BJ (cell line): ENCODE data around the gene CHRM3. TPM values are rescaled to one million over a fixed set of nuclear protein-coding genes. Genes with fewer than 3 reads are reported as not detected.

Experiments
- CTCF ChIA-PET: fragments of 350-600 bp; formaldehyde crosslinking; extraction: SDS; loops from one replicate; lab custom pipeline; 2021; ENCODE audit warnings: antibody characterized with exemption, inconsistent platforms; lab: Yijun Ruan, JAX
- POLR2A ChIA-PET: fragments of 300-600 bp; sonication (Branson Sonifier 250); formaldehyde crosslinking; extraction: SDS; loops from one replicate; lab custom pipeline; 2021; ENCODE audit warnings: antibody characterized with exemption; lab: Charles Lee
- DNase-seq: peaks from one replicate; pipeline ENCODE4 v3.0.0-alpha.2; 2011; ENCODE audit warnings: low read depth
- H3K27me3 ChIP-seq: 2 replicates; pipeline ENCODE4 v1.6.0; 2011; ENCODE audit warnings: low read length; ENCODE audit not compliant: control insufficient read depth, insufficient read depth
- H3K36me3 ChIP-seq: 2 replicates; pipeline ENCODE4 v1.5.1; 2011; ENCODE audit warnings: low read length; ENCODE audit not compliant: control insufficient read depth, insufficient read depth
- H3K4me3 ChIP-seq: 2 replicates; pipeline ENCODE4 v1.5.1; 2011; ENCODE audit warnings: low read depth, mild to moderate bottlenecking, control low read depth, low read length
- CTCF ChIP-seq: IDR thresholded peaks from 2 replicates; pipeline ENCODE4 v1.5.1; 2011; ENCODE audit warnings: low read depth, mild to moderate bottlenecking, control low read depth, inconsistent platforms, low read length, moderate library complexity; ENCODE audit not compliant: insufficient read depth
- polyA minus RNA-seq: library from RNA; depleted of rRNA, polyadenylated mRNA; stranded (reverse); fragments of >200 nt; gene quantifications from 2 replicates; pipeline ENCODE4 v1.2.3, GENCODE V29; 2011; rRNA and poly(A)+ RNA removed
- polyA plus RNA-seq: library from polyadenylated mRNA; depleted of rRNA; stranded (reverse); fragments of >200 nt; gene quantifications from 2 replicates; pipeline ENCODE4 v1.2.3, GENCODE V29; 2011; rRNA removed

The CHRM3 gene
- 0.72 and 0.78 TPM in 2 replicates for polyA plus RNA-seq
- 1.6 and 2.6 TPM in 2 replicates for polyA minus RNA-seq

- peak within 1 kb of the TSS; percentile 40 for H3K4me3 ChIP-seq
- ChIA-PET POLR2A (no interaction called here), CTCF (no interaction called here)
- peak; percentile 11; the same call in 1 of the 2 replicates for TF ChIP-seq CTCF
- peaks cover 8% of the 10 kb centered on the region for H3K27me3 ChIP-seq
- peak; percentile 8 for DNase-seq
- H3K36me3 ChIP-seq, result no peaks in the 10 kb centered on the region
Observed at GRCh38 chr1:239386453-239387303, at the start of gene CHRM3. Gene CHRM3, plus strand, starts transcription at chr1:239386568. Its CDS starts 520,884 bp downstream, at chr1:239907452.

GRCh38 chr1:239337799-239338430 lies 48.5 kb upstream of the CHRM3 start:
- Histone ChIP-seq H3K4me3 (no peak overlapping the region), H3K36me3 (no peaks in the 10 kb centered on the region), H3K27me3 (no peaks in the 10 kb centered on the region)
- no peak for DNase-seq
- POLR2A ChIA-PET, result no interaction called here
- CTCF ChIA-PET, result no interaction called here
- TF ChIP-seq CTCF, result no peak

GRCh38 chr1:239347776-239348175 lies 38.6 kb upstream of the CHRM3 start:
- no peak for TF ChIP-seq CTCF
- Histone ChIP-seq H3K27me3 (no peaks in the 10 kb centered on the region), H3K36me3 (no peaks in the 10 kb centered on the region), H3K4me3 (no peak overlapping the region)
- DNase-seq, result no peak
- POLR2A ChIA-PET, result no interaction called here
- CTCF ChIA-PET, result no interaction called here

- no peak for TF ChIP-seq CTCF
- no peak overlapping the region for H3K4me3 ChIP-seq
- no peaks in the 10 kb centered on the region for H3K27me3 ChIP-seq
- POLR2A ChIA-PET, result no interaction called here
- CTCF ChIA-PET, result no interaction called here
- no peak for DNase-seq
- no peaks in the 10 kb centered on the region for H3K36me3 ChIP-seq
Observed at GRCh38 chr1:239348635-239349353, 37.6 kb upstream of the CHRM3 start.

- POLR2A ChIA-PET, result no interaction called here
- Histone ChIP-seq H3K27me3 (no peaks in the 10 kb centered on the region), H3K36me3 (no peaks in the 10 kb centered on the region), H3K4me3 (no peak overlapping the region)
- DNase-seq, result no peak
- CTCF ChIA-PET, result no interaction called here
- TF ChIP-seq CTCF, result no peak
Observed at GRCh38 chr1:239349699-239350098, 36.7 kb upstream of the CHRM3 start.
